NOMO-1 treated with dmso at 0.1 percent for 144 hours (cell line): ENCODE results near the gene KCNV2.

ENCODE experiments used
- DNase-seq: peaks from one replicate; lab custom pipeline; 2025; ENCODE audit not compliant: unreplicated experiment; lab: John Stamatoyannopoulos, UW

Gene KCNV2

DNA sequence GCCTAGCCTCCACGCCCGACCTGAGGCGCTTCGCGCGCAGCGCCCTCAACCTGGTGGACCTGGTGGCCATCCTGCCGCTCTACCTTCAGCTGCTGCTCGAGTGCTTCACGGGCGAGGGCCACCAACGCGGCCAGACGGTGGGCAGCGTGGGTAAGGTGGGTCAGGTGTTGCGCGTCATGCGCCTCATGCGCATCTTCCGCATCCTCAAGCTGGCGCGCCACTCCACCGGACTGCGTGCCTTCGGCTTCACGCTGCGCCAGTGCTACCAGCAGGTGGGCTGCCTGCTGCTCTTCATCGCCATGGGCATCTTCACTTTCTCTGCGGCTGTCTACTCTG is 1.4 kb downstream of the KCNV2 start:
- no peak for DNase-seq

DNA sequence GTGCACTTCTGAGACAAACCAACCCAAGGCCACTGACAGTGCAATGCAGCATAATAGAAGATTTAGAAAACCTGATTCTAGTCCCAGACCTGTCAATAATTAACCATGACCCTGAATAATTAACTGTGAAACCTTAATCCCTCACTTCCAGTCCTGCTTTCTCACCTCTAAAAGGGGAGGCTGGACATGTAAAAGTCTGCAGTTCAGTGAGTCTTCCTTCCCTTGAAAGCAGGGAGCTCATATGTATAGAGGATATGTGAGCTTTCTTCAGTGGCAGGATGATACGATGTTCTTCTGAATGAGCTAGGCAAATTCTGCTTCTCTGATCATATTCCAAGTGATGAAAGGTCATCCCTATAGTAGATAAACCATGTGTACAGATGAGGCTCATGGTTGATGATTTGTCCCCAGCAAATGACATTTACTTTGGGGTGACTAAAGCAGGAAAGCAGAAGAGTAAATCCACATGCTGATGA is 2.9 kb downstream of the KCNV2 start:
- no peak for DNase-seq

- DNase-seq: no peak
Observed at GRCh38 chr9:2722715-2723114, 5.4 kb downstream of the KCNV2 start.

- DNase-seq: no peak
Observed at GRCh38 chr9:2723376-2724065, 6.2 kb downstream of the KCNV2 start.

DNA sequence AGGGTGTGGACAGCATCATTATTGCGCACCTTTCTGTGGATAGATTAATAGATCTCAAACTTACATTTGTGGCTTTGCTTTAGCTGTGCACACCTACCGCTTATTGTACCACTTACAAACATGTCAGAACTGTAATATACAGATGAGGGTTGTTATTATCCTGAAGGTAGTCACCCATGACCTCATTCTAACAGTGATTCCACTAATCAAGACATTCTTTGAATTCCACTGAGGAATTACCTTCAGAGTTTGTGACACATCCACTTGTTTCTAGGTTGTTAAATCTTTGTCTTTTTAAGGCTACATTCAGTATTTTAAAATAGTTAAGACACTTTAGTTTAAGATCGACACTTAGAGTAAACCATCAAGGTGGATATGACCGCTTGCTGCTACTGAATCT is 7.8 kb downstream of the KCNV2 start:
- DNase-seq: no peak

- no peak for DNase-seq
Observed at GRCh38 chr9:2725898-2726649, 8.8 kb downstream of the KCNV2 start.

DNA sequence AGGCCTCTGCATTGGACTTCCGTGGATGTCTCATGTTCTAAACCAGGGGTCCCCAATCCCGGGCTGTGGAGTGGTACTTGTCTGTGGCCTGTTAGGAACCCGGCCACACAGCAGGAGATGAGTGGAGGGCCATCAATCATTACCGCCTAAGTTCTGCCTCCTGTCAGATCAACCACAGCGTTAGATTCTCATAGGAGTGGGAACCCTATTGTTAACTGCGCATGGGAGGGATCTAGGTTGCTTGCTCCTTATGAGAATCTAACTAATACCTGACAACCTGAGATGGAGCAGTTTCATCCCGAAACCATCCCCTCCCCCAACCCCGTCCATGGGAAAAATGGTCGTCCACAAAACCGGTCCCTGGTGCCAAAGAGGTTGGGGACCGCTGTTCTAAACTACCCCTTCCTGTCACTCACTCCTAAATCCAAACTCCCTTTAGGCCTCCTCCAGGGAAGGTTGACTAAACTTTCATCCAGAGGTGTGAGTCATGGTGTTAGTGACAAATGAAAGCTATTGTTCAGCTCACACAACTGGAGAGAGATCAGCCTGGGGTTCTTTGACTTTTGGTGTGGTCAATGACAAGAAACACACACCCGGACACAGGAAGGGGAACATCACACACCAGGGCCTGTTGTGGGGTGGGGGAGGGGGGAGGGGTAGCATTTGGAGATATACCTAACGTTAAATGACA is 9.5 kb downstream of the KCNV2 start:
- DNase-seq: no peak

- no peak for DNase-seq
Observed at GRCh38 chr9:2727374-2727773, 10.1 kb downstream of the KCNV2 start.

DNA sequence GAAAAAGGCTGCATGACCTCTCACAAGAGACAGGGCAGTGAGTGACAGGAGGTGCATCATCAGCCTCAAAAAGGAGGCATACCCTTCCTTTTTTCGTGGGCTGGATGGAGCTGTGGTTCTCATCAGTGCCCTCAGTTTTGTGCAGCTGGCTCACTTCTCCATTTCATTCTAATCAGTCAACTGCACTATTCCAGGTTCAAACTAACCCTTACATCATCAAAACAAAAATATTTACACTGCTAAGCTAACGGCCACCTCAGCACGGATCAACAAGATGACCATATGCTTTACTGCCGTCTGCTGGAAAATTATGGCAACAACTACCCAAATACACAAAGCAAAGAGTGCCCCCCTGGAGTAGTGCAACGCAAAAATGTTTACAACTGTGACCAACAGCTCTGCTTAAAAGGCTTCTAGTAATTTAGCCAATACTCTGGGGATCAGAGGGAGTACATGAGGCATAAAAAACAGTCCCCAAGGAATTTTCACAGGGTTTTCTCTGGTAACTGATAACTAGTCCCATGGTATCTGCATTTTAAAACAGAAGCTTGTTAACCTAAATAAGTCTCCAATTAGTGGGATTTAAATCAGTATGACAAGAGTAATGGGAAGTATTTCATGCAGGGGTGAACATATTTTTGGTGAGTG is 10.8 kb downstream of the KCNV2 start:
- peak; percentile 26 for DNase-seq

DNA sequence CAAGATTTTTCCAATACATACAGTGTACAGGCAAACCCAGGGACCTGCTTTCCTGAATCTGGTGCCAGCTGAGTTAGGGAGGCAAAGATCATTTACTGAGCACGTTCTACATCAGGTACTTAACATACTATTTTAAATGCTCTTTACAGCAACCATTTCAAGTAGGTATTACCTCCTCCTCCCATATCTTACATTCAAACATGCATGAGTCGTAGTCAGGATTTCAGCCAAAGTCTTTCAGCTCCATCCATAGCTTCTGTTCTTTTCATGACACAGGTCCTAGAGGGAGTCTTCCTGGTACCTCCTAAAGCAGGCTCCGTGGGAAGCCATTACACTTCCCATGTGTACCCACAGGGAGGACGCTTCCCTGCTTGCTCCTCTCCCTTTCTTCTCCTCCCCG is 11.7 kb downstream of the KCNV2 start:
- no peak for DNase-seq

GRCh38 chr9:2729721-2730120 is 12.4 kb downstream of the KCNV2 start:
- no peak for DNase-seq

GRCh38 chr9:2730971-2731370 is 13.7 kb downstream of the KCNV2 start:
- DNase-seq: no peak

- no peak for DNase-seq
Observed at GRCh38 chr9:2732492-2732891, 15.2 kb downstream of the KCNV2 start.

- no peak for DNase-seq
Observed at GRCh38 chr9:2740616-2741015, 23.3 kb downstream of the KCNV2 start.

GRCh38 chr9:2741441-2742158 is 24.3 kb downstream of the KCNV2 start:
- DNase-seq: no peak

- no peak for DNase-seq
Observed at GRCh38 chr9:2742214-2742613, 24.9 kb downstream of the KCNV2 start.

DNA sequence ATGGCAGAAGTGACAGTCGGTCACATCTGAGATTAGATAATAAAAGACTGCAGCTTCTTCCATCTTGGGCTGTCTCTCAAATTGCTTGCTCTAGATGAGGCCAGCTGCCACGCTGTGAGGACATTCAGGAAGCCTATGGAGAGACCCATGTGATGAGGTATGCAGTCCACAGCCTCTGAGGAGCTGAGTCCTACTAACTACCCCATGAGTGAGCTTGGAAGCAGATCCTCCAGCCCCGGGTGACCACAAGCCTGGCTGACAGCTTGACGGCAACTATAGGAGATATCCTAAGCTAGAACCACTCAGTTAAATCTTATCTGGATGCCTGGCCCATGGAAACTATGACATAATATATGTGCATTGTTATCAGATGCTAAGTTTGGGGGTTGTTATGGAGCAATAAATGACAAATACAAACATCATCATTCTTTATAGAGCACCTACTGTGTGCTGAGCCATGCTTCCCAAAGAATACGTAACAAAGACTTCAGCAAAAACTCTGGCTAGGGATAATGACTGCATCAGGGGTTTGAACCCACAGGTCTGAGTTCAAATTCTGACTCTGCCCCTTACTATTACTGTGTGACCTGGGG is 26.7 kb downstream of the KCNV2 start:
- no peak for DNase-seq

GRCh38 chr9:2745560-2746380 is 28.5 kb downstream of the KCNV2 start:
- DNase-seq: no peak

DNA sequence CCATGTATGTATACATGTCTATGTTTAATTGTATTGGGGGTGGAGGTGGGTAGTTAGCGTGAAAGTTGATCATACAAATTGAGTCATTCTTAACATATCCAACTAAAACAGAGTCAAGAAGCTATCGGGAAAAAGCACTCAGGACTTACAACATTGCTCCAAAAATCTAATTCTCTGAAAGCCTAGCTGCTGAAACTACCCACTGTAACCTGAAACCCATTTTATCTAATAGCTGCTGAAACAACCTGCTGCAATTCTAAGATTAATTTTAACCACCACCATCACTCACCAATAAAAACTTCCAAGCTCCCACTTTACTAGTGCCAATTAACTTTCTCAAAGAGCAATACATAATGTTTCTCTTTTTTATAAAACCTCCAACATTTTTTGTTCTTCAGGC is 32.2 kb downstream of the KCNV2 start:
- DNase-seq: no peak

DNA sequence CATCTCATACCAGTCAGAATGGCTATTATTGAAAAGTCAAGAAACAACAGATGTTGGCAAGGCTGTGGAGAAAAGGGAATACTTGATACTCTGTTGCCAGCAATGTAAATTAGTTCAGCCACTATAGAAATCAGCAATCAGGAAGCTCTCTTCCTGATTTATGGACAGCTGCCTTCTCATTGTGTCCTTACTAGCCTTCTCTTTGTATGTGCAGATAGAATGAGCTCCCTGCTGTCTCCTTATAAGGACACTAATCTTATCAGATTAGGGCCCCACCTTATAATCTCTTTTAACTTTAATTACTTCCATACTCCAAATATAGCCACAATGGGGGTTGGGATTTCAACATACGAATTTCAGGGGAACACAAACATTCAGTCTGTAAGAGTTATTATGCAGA is 38.0 kb downstream of the KCNV2 start:
- no peak for DNase-seq
